H1 (cell line): ENCODE measurements around the gene PPP2R2C. TPM values are rescaled to one million over a fixed set of nuclear protein-coding genes. Genes with fewer than 3 reads are reported as not detected.

Experiments used
- HDAC6 ChIP-seq: IDR thresholded peaks from one replicate; pipeline ENCODE4 v1.7.1; 2012; ENCODE audit warnings: low read depth, mild to moderate bottlenecking, inconsistent platforms, low read length, moderate library complexity
- JUND ChIP-seq: IDR thresholded peaks from 2 replicates; pipeline ENCODE4 v1.6.1; 2011; ENCODE audit warnings: mild to moderate bottlenecking, improper control_type of control experiment, low read length
- KDM1A ChIP-seq: fragments of 200-600, 300-600 bp; sonication (generic); IDR thresholded peaks from 2 replicates; pipeline ENCODE4 v1.7.1; 2016; ENCODE audit warnings: mild to moderate bottlenecking, low read length, borderline replicate concordance
- MAX ChIP-seq: IDR thresholded peaks from 2 replicates; pipeline ENCODE4 v1.6.1; 2012; ENCODE audit warnings: inconsistent platforms
- NRF1 ChIP-seq: IDR thresholded peaks from 2 replicates; pipeline ENCODE4 v1.6.1; 2011; ENCODE audit warnings: mild to moderate bottlenecking, low read depth, low read length, improper control_type of control experiment
- RAD21 ChIP-seq, 2 experiments: IDR thresholded peaks in 1 of 2; conservative IDR thresholded peaks in 1 of 2; 2 replicates each; pipeline ENCODE4 v1.6.1; 2011; ENCODE audit warnings: low read depth in 2 of 2, low read length in 2 of 2, improper control_type of control experiment in 1 of 2, inconsistent platforms in 1 of 2, mild to moderate bottlenecking in 1 of 2, moderate library complexity in 1 of 2
- RNF2 ChIP-seq: fragments of 200-900, 300-1000 bp; sonication (generic); IDR thresholded peaks from 2 replicates; pipeline ENCODE4 v1.7.1; 2016; ENCODE audit warnings: borderline replicate concordance, low read depth, mild to moderate bottlenecking, antibody characterized with exemption, low read length; ENCODE audit not compliant: poor library complexity, severe bottlenecking; ENCODE audit errors: missing control alignments
- TAF1 ChIP-seq: IDR thresholded peaks from 2 replicates; pipeline ENCODE4 v1.6.1; 2011; ENCODE audit warnings: mild to moderate bottlenecking, low read depth, low read length
- USF2 ChIP-seq: IDR thresholded peaks from 2 replicates; pipeline ENCODE4 v1.6.1; 2011; ENCODE audit warnings: low read length, improper control_type of control experiment
- polyA plus RNA-seq, 7 experiments: library from polyadenylated mRNA; depleted of rRNA in 3 of 7; stranded (reverse) in 5 of 7; unstranded in 2 of 7; fragments of >200 nt in 5 of 7; fragments of 200-250 nt in 2 of 7; gene quantifications; 1 replicate in 5 of 7; 2 replicates in 1 of 7; 4 replicates in 1 of 7; pipeline versions ENCODE4 v1.2.1 to v1.2.3, GENCODE V29; 2011 to 2013; ENCODE audit warnings: missing spikeins in 2 of 7, mixed read lengths in 2 of 7
- total RNA-seq: library from RNA; stranded (reverse); fragmentation: NEBNext Ultra II Directional; extraction: Animal tissue kit (Norgen Biotek cat#: 25700); gene quantifications from 2 replicates; pipeline ENCODE4 v1.2.1, GENCODE V29; 2021

PPP2R2C gene
- total and polyA plus RNA-seq, 2 of the 8 experiments (the other 6 are each of a cell fraction or from before 2014, with no cell fraction given) = 6.4 TPM

GRCh38 chr4:6277139-6277802, 195.1 kb downstream of the PPP2R2C start (continued):
- TF ChIP-seq RNF2 (no peak), NRF1 (no peak), RAD21 (IDR thresholded peaks at IDR 0.05 in 1 of 2, conservative IDR thresholded peaks at IDR 0.05 in 1 of 2; ENCODE audit: low read depth in 2 of 2, low read length in 2 of 2) (no peak), HDAC6 (no peak), JUND (no peak), USF2 (no peak), KDM1A (no peak), MAX (no peak), TAF1 (no peak)
- TF ChIP-seq, all 59 proteins: peak for 0
